Activated CD4-positive, alpha-beta T cell treated with anti-CD3 and anti-CD28 coated beads, Interleukin-10, Interleukin-2, amounts not matched to agents 100 ng/mL and 50 ng/mL, durations not matched to agents 16 hours and 8 hours (primary cell): ENCODE results near the gene DNAJC5.
"Not testable (repeated sequence)": the region's sequence is repeated elsewhere in the genome, so short reads cannot be mapped to it uniquely, and the experiment has no call there.

Source experiments
- DNase-seq: peaks from one replicate; pipeline ENCODE4 v3.0.0-alpha.2; 2020

The DNAJC5 gene

GRCh38 chr20:63861981-63862901 lies 32.7 kb upstream of the DNAJC5 start:
- DNase-seq: no peak

- DNase-seq: no peak
Observed at GRCh38 chr20:63863021-63863797, 31.7 kb upstream of the DNAJC5 start.

- peak; percentile 90 for DNase-seq
Observed at GRCh38 chr20:63863798-63864544, 31.0 kb upstream of the DNAJC5 start.

GRCh38 chr20:63864545-63864977 lies 30.4 kb upstream of the DNAJC5 start:
- DNase-seq: no peak

GRCh38 chr20:63864978-63865640 lies 29.8 kb upstream of the DNAJC5 start, which contains the start of gene TPD52L2:
TPD52L2 (plus strand) TSS chr20:63865270; CDS start chr20:63865366, 96 bp downstream.
- DNase-seq: peak; percentile 99

GRCh38 chr20:63867042-63867441 lies 27.9 kb upstream of the DNAJC5 start:
- not testable (repeated sequence) for DNase-seq

GRCh38 chr20:63868264-63868663 lies 26.7 kb upstream of the DNAJC5 start:
- no peak for DNase-seq

- DNase-seq: peak; percentile 87
Observed at GRCh38 chr20:63873477-63873971, 21.4 kb upstream of the DNAJC5 start.

- DNase-seq: not testable (repeated sequence)
Observed at GRCh38 chr20:63874241-63874640, 20.7 kb upstream of the DNAJC5 start.

GRCh38 chr20:63876489-63877036 lies 18.4 kb upstream of the DNAJC5 start:
- no peak for DNase-seq

- no peak for DNase-seq
Observed at GRCh38 chr20:63877755-63878470, 17.0 kb upstream of the DNAJC5 start.

GRCh38 chr20:63878899-63879663 lies 15.8 kb upstream of the DNAJC5 start:
- no peak for DNase-seq

GRCh38 chr20:63880901-63881300 lies 14.0 kb upstream of the DNAJC5 start:
- not testable (repeated sequence) for DNase-seq

GRCh38 chr20:63881451-63882226 lies 13.3 kb upstream of the DNAJC5 start:
- no peak for DNase-seq

GRCh38 chr20:63882257-63883200 lies 12.4 kb upstream of the DNAJC5 start:
- DNase-seq: no peak

- DNase-seq: no peak
Observed at GRCh38 chr20:63883201-63883593, 11.7 kb upstream of the DNAJC5 start.

GRCh38 chr20:63884506-63885263 lies 10.2 kb upstream of the DNAJC5 start:
- no peak for DNase-seq
